ENCODE measurements around the gene LY6G6F. TPM values are rescaled to one million over a fixed set of nuclear protein-coding genes. Genes with fewer than 3 reads are reported as not detected.

The LY6G6F gene
- total RNA-seq, 1 donor from 2014 or later, result not detected

DNA sequence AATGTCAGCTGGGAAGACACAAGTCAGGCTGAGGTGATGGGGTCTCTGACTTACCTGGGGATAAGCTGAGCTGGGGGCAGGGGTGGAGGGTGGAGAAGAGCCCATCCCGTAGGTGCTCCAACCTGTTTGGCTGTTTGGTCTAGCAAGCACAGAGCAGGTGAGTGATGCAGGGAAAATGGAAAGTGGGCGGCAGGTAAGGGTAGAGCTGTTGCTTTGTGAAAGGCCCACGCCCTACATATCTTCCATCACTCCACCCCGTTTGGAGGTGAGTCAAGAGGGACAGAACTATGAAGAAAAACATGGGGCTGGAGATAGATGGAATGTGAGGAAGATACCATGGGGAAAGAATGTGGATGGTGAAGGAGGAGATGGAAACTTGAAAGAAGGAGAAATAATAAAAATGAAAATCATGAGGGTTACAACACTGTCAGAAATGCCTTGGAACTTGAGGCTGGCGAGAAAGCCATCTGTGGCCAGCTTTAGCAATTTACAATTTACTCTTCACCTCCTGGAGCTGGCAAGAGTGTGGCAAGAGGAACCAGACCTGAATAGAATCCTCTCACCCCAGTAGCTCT lies 13.6 kb downstream of the LY6G6F start:
- H3K27ac Mint-ChIP-seq (ENCODE audit: unreplicated experiment), result no peak overlapping the region

DNA sequence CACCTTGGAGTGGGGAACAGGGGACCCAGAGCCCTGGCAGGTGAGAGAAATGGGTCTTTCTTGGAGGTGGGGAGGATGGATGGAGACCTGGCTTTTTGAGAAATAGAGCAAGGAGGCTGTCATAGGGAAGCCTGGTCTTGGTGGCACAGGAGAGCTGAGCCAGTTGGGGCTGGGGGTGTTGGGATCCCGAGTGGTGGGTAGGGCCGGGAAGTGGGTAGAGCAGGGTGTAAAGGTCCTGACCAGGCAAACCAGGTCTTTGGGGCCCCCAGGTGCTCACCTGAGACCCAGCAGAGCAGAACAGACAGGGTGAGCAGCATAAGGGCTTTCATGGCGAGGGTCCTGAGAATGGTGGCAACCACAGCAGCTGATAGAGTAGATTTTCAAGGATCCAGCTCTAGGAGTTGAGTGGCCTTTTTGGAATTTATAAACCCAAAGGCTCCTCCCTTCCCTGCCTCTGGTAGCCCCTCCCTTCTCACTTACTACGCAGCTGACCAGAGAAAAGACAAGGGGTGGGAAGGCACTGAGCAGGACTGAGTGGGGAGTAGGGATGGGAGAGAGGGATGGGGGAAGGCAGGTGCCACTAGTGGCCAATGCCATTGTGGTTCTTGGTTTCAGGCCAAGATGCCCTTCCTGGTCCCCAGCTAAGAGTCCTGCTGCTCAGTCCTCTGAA lies 14.8 kb downstream of the LY6G6F start, which contains the start of gene LY6G6C:
Gene LY6G6C, minus strand, starts transcription at position 396 of the 670 bp plus-strand sequence. Its CDS starts 67 bp downstream, at position 329.
- TF ChIP-seq, protein P1, sequence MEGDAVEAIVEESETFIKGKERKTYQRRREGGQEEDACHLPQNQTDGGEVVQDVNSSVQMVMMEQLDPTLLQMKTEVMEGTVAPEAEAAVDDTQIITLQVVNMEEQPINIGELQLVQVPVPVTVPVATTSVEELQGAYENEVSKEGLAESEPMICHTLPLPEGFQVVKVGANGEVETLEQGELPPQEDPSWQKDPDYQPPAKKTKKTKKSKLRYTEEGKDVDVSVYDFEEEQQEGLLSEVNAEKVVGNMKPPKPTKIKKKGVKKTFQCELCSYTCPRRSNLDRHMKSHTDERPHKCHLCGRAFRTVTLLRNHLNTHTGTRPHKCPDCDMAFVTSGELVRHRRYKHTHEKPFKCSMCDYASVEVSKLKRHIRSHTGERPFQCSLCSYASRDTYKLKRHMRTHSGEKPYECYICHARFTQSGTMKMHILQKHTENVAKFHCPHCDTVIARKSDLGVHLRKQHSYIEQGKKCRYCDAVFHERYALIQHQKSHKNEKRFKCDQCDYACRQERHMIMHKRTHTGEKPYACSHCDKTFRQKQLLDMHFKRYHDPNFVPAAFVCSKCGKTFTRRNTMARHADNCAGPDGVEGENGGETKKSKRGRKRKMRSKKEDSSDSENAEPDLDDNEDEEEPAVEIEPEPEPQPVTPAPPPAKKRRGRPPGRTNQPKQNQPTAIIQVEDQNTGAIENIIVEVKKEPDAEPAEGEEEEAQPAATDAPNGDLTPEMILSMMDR (IDR thresholded peaks at IDR 0.05; ENCODE audit: partially characterized antibody, unreplicated experiment), result no peak
- Mint-ChIP-seq H3K4me1 (ENCODE audit: low read depth, unreplicated experiment) (no peaks in the 10 kb centered on the region), H3K4me3 (ENCODE audit: unreplicated experiment) (no peak within 1 kb of the TSS), H3K27me3 (ENCODE audit: unreplicated experiment) (peaks cover 14% of the 10 kb centered on the region), H3K27ac (ENCODE audit: unreplicated experiment) (no peak within 1 kb of the TSS), H3K9me3 (ENCODE audit: unreplicated experiment) (peaks cover 11% of the 10 kb centered on the region), H3K36me3 (ENCODE audit: unreplicated experiment) (peaks cover 10% of the 10 kb centered on the region)
- DNase-seq, result no peak

More for the DNA sequence above, 13.6 kb downstream of the LY6G6F start:
- H3K9me3 Mint-ChIP-seq (ENCODE audit: unreplicated experiment), result peaks cover 7% of the 10 kb centered on the region
- no peak for DNase-seq
- H3K4me3 Mint-ChIP-seq (ENCODE audit: unreplicated experiment), result peak overlapping the region; percentile 23
- H3K4me1 Mint-ChIP-seq (ENCODE audit: low read depth, unreplicated experiment), result no peaks in the 10 kb centered on the region
- peaks cover 9% of the 10 kb centered on the region for H3K27me3 Mint-ChIP-seq (ENCODE audit: unreplicated experiment)
- TF ChIP-seq, protein P1 (IDR thresholded peaks at IDR 0.05; ENCODE audit: partially characterized antibody, unreplicated experiment), result no peak
- H3K36me3 Mint-ChIP-seq (ENCODE audit: unreplicated experiment), result no peaks in the 10 kb centered on the region

DNA sequence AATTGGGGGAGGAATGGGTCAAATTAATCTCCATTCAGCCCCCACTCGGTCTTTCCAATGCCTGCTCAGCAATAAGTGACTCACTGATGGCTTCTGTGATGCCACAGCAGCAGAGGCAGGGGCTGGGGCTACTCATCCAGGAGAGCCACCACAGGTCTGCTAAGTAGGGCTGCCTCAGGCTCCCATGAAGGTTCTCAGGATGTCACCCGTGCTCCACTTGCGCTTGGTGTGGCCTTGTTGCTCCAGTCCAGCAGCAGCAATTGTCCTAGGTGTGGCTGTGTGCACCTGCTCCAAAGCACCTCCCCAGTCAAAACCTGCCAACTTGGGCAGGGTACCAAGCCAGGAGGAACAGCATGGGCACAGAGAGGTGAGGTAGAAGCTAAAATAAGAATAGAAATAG lies 15.5 kb downstream of the LY6G6F start:
- DNase-seq, result no peak
- H3K4me3 Mint-ChIP-seq (ENCODE audit: unreplicated experiment), result no peak overlapping the region
- H3K4me1 Mint-ChIP-seq (ENCODE audit: low read depth, unreplicated experiment), result no peaks in the 10 kb centered on the region
- TF ChIP-seq, protein P1 (IDR thresholded peaks at IDR 0.05; ENCODE audit: partially characterized antibody, unreplicated experiment), result no peak
- no peak overlapping the region for H3K27ac Mint-ChIP-seq (ENCODE audit: unreplicated experiment)
- H3K27me3 Mint-ChIP-seq (ENCODE audit: unreplicated experiment), result peaks cover 14% of the 10 kb centered on the region
- H3K36me3 Mint-ChIP-seq (ENCODE audit: unreplicated experiment), result peaks cover 14% of the 10 kb centered on the region
- H3K9me3 Mint-ChIP-seq (ENCODE audit: unreplicated experiment), result peaks cover 14% of the 10 kb centered on the region

DNA sequence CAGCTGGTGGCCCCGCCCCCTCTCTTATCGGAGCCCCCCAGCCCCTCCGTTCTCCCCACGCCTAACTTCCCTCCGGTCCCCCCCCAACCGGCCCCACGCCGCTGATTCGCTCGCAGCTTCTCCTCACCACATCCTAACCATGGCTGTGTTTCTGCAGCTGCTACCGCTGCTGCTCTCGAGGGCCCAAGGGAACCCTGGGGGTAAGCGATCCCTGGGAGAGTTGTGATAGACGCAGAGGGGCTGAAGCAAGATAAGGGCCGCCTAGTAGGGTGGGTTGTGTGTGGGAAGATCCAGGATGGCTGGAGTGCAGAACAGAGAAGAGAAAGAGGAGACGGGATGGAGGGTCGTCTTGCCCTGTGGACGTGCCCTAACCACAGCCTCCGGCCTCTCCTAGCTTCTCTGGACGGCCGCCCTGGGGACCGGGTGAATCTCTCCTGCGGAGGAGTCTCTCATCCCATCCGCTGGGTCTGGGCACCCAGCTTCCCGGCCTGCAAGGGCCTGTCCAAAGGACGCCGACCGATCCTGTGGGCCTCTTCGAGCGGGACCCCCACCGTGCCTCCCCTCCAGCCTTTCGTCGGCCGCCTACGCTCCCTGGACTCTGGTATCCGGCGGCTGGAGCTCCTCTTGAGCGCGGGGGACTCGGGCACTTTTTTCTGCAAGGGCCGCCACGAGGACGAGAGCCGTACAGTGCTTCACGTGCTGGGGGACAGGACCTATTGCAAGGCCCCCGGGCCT lies 16.7 kb downstream of the LY6G6F start, which contains the start of gene MPIG6B:
Gene MPIG6B, plus strand, starts transcription at position 129 of the 735 bp plus-strand sequence. Its CDS starts 11 bp downstream, at position 140.
- Mint-ChIP-seq H3K27ac (ENCODE audit: unreplicated experiment) (no peak within 1 kb of the TSS), H3K9me3 (ENCODE audit: unreplicated experiment) (peaks cover 14% of the 10 kb centered on the region)
- no peak for DNase-seq

More for the DNA sequence above, 16.7 kb downstream of the LY6G6F start, which contains the start of gene MPIG6B:
- H3K27me3 Mint-ChIP-seq (ENCODE audit: unreplicated experiment), result peaks cover 17% of the 10 kb centered on the region
- no peak within 1 kb of the TSS for H3K4me3 Mint-ChIP-seq (ENCODE audit: unreplicated experiment)
- H3K36me3 Mint-ChIP-seq (ENCODE audit: unreplicated experiment), result peaks cover 14% of the 10 kb centered on the region
- H3K4me1 Mint-ChIP-seq (ENCODE audit: low read depth, unreplicated experiment), result no peaks in the 10 kb centered on the region
- TF ChIP-seq, protein P1 (IDR thresholded peaks at IDR 0.05; ENCODE audit: partially characterized antibody, unreplicated experiment), result no peak

Measured in glutamatergic neuron (in vitro differentiated cells).